ENCODE results near the gene KBTBD7. TPM values are rescaled to one million over a fixed set of nuclear protein-coding genes. Genes with fewer than 3 reads are reported as not detected.

The KBTBD7 gene, protein sequence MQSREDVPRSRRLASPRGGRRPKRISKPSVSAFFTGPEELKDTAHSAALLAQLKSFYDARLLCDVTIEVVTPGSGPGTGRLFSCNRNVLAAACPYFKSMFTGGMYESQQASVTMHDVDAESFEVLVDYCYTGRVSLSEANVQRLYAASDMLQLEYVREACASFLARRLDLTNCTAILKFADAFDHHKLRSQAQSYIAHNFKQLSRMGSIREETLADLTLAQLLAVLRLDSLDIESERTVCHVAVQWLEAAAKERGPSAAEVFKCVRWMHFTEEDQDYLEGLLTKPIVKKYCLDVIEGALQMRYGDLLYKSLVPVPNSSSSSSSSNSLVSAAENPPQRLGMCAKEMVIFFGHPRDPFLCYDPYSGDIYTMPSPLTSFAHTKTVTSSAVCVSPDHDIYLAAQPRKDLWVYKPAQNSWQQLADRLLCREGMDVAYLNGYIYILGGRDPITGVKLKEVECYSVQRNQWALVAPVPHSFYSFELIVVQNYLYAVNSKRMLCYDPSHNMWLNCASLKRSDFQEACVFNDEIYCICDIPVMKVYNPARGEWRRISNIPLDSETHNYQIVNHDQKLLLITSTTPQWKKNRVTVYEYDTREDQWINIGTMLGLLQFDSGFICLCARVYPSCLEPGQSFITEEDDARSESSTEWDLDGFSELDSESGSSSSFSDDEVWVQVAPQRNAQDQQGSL
- 2.9 and 5.3 TPM in 2 replicates for total RNA-seq

DNA sequence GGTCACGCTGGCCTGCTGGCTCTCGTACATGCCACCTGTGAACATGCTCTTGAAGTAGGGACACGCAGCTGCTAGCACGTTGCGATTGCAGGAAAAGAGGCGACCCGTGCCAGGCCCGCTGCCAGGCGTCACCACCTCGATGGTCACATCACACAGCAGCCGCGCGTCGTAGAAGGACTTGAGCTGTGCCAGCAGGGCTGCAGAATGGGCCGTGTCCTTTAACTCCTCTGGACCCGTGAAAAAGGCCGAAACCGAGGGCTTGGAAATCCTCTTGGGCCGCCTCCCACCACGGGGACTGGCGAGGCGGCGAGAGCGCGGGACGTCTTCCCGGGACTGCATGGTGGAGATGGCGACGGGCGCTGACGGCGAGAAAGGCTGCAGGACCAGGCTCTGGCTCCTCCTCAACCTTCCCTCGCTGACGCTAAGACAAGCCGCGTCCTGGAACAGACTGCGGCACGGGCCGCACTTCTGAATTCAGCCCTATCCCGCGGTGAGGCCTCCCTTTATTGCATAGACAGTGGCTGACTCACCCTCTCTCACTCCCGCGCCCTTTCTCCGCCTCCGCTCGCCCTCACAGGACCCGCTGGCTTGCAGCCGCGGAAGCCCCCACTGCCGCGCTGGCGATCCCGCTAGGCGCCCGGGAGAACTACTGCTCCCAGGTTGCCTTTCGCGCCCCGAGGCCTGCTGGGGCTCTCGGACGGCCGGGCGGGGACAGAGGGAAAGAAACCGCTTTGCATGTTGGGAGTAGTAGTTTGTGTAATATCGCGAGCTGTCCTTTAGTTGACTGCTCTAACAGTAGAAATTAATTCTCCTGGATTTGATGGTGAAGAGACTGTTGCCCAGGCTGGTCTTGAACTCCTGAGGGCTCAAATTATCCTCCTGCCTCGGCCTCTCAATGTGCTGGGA, at the start of gene KBTBD7:
TSS of gene KBTBD7 (minus strand) at position 651 of the 906 bp plus-strand sequence. CDS start at position 339, 312 bp downstream.

Other genes with a start within 250 kb of the KBTBD7 start
- 36.8 and 43.2 TPM in 2 replicates for gene ELF1, start 175.3 kb downstream of the KBTBD7 start, total RNA-seq
- gene WBP4, start 133.1 kb downstream of the KBTBD7 start, total RNA-seq, result 6.2 and 7.4 TPM in 2 replicates
- gene KBTBD6, start 61.8 kb downstream of the KBTBD7 start, total RNA-seq, result 4.8 and 8.9 TPM in 2 replicates
- gene MTRF1, start 69.0 kb upstream of the KBTBD7 start, total RNA-seq, result 4.2 and 7.8 TPM in 2 replicates
- gene NAA16, start 116.7 kb upstream of the KBTBD7 start, total RNA-seq, result 3.9 and 7.9 TPM in 2 replicates

Data from airway epithelial cell (primary cell).